WI38 (cell line): Measurements from ENCODE around the gene HHIPL2.

ENCODE experiments used
- H3K4me3 ChIP-seq: 2 replicates; pipeline ENCODE4 v1.5.1; 2011; ENCODE audit warnings: low read depth, mild to moderate bottlenecking, control low read depth, low read length
- CTCF ChIP-seq: IDR thresholded peaks from 2 replicates; pipeline ENCODE4 v1.5.1; 2012; ENCODE audit warnings: low read depth, mild to moderate bottlenecking, control low read depth, low read length

HHIPL2 gene

DNA sequence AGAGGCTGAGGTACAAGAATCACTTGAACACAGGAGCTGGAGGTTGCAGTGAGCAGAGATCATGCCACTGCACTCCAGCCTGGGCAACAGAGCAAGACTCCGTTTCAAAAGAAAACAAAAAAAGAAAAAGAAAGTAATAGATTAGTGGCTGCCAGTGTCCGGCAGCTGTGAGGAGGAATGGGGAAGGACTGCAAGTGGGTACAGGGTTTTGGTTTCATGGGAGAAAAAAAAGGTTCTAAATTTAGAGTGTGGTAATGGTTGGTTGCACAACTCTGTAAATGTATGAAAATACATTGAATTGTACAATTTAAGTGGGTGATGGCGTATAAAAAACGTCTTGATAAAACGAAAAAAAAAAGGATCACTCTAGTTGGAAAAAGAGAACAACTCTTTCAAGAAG lies 35.2 kb upstream of the HHIPL2 start:
- H3K4me3 ChIP-seq = no peak overlapping the region
- no peak for TF ChIP-seq CTCF

- H3K4me3 ChIP-seq = no peak overlapping the region
- no peak for TF ChIP-seq CTCF
Observed at GRCh38 chr1:222582099-222582774, 34.3 kb upstream of the HHIPL2 start.

GRCh38 chr1:222579316-222579715 lies 31.4 kb upstream of the HHIPL2 start:
- TF ChIP-seq CTCF = no peak
- H3K4me3 ChIP-seq = no peak overlapping the region

- no peak overlapping the region for H3K4me3 ChIP-seq
- TF ChIP-seq CTCF = no peak
Observed at GRCh38 chr1:222570837-222571236, 22.9 kb upstream of the HHIPL2 start.

GRCh38 chr1:222561656-222562055 lies 13.8 kb upstream of the HHIPL2 start:
- no peak overlapping the region for H3K4me3 ChIP-seq
- no peak for TF ChIP-seq CTCF

GRCh38 chr1:222557574-222557973 lies 9.7 kb upstream of the HHIPL2 start:
- H3K4me3 ChIP-seq = no peak overlapping the region
- no peak for TF ChIP-seq CTCF

- H3K4me3 ChIP-seq = no peak overlapping the region
- no peak for TF ChIP-seq CTCF
Observed at GRCh38 chr1:222557148-222557547, 9.2 kb upstream of the HHIPL2 start.
